Astrocyte of the spinal cord (primary cell): ENCODE results near the gene SRCAP.

ENCODE experiments used
- DNase-seq: peaks from one replicate; pipeline ENCODE4 v3.0.0; 2011; ENCODE audit warnings: low read depth, low spot score
- H3K4me3 ChIP-seq: 2 replicates; pipeline ENCODE4 v1.5.1; 2011; ENCODE audit warnings: low read depth, mild to moderate bottlenecking, low read length, moderate library complexity
- CTCF ChIP-seq: IDR thresholded peaks from 2 replicates; pipeline ENCODE4 v1.5.1; 2012; ENCODE audit warnings: low read depth, mild to moderate bottlenecking, low read length, inconsistent platforms
- in situ Hi-C: cut with HindIII; loops from 2 replicates; pipeline ENCODE4 v1.10.0; 2017; ENCODE audit warnings: low sequenced_read_pairs

Gene SRCAP

DNA sequence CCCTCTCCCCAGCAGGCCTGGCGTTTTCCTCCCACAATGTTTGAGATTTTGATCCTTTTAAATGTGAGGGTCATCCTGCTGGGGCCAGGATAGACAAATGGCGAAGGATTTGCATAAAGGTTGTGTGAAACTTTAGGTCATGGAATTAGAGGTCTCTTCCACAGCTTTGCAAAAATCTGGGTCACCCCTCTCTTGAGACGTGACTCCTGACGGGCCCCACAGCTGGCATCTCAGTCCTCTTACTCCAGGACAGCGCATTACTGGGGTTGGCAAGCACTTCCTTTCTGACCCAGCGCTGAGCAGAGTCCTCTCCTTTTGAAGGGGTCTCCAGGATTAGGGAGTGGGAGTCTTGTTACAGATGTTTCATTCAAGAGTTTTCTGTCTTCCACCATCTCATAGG, 80.6 kb downstream of the SRCAP start:
- no peak for TF ChIP-seq CTCF
- no peak overlapping the region for H3K4me3 ChIP-seq
- no peak for DNase-seq
- in situ Hi-C loops = loop anchor here (25.0 kb wide), 1 partner anchor 108 kb away; the partner anchor contains the start of genes BCL7C and CTF1

GRCh38 chr16:30780021-30780420, 81.0 kb downstream of the SRCAP start:
- H3K4me3 ChIP-seq = no peak overlapping the region
- TF ChIP-seq CTCF = no peak
- DNase-seq = no peak
- in situ Hi-C loops = loop anchor here (25.0 kb wide), 1 partner anchor 107 kb away; the partner anchor contains the start of genes BCL7C and CTF1

GRCh38 chr16:30780549-30780948, 81.6 kb downstream of the SRCAP start:
- DNase-seq = no peak
- in situ Hi-C loops = loop anchor here (25.0 kb wide), 1 partner anchor 107 kb away; the partner anchor contains the start of genes BCL7C and CTF1
- H3K4me3 ChIP-seq = no peak overlapping the region
- TF ChIP-seq CTCF = no peak

DNA sequence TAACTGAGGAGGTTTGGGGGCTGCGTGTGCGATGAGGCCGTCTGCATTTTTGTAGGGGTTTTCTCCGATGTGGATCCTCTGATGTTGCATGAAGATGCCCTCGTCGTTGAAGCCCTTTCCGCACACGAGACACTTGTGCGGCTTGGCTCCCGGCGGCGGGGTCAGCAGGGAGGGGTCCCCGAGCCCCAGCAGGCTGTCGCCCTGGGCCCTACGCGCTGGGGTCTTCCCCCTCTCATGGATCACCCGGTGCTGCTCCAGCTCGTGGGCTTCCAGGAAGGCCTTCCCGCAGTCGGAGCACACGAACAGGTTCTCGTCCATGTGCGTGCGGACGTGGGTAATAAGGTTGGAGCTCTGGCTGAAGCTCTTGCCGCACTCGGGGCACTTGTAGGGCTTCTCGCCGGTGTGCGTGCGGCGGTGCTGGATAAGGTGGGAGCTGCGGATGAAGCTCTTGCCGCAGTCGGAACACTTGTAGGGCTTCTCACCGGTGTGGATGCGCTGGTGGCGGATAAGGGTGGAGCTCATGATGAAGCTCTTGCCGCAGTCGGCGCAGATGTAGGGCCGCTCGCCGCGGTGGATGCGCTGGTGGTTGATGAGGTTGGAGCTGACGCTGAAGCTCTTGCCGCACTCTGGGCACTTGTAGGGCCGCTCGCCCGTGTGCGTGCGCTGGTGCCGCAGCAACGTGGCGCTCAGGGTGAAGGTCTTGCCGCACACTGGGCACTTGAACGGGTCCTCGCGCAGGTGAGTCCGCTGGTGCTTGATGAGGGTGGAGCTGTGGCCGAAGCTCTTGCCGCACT, 83.7 kb downstream of the SRCAP start:
- no peak for DNase-seq

GRCh38 chr16:30783280-30784109, 84.5 kb downstream of the SRCAP start:
- no peak overlapping the region for H3K4me3 ChIP-seq
- TF ChIP-seq CTCF = no peak
- no peak for DNase-seq
- in situ Hi-C loops = loop anchor here (25.0 kb wide), 1 partner anchor 104 kb away; the partner anchor contains the start of genes BCL7C and CTF1

More for the DNA sequence above, 83.7 kb downstream of the SRCAP start:
- in situ Hi-C loops = loop anchor here (25.0 kb wide), 1 partner anchor 105 kb away; the partner anchor contains the start of genes BCL7C and CTF1
- H3K4me3 ChIP-seq = no peak overlapping the region
- TF ChIP-seq CTCF = no peak

GRCh38 chr16:30784215-30784614, 85.2 kb downstream of the SRCAP start:
- H3K4me3 ChIP-seq = no peak overlapping the region
- DNase-seq = no peak
- no peak for TF ChIP-seq CTCF
- in situ Hi-C loops = loop anchor here (25.0 kb wide), 1 partner anchor 103 kb away; the partner anchor contains the start of genes BCL7C and CTF1
